WERI-Rb-1 (cell line): ENCODE data around the gene LGI4.

Experiments used
- DNase-seq: peaks from one replicate; pipeline ENCODE4 v3.0.0-alpha.2; 2020
- H3K27ac ChIP-seq: fragments of 250-450 bp; sonication (Bioruptor Pico); 2 replicates; pipeline ENCODE4 v1.5.1; 2020; ENCODE audit warnings: mild to moderate bottlenecking, moderate library complexity
- H3K27me3 ChIP-seq: fragments of 250-450 bp; sonication (Bioruptor Pico); 2 replicates; pipeline ENCODE4 v1.5.1; 2021; ENCODE audit warnings: mild to moderate bottlenecking, low read depth, moderate library complexity; ENCODE audit not compliant: insufficient read depth, severe bottlenecking
- H3K36me3 ChIP-seq: fragments of 250-450 bp; sonication (Bioruptor Pico); 2 replicates; pipeline ENCODE4 v1.5.1; 2020; ENCODE audit warnings: mild to moderate bottlenecking, moderate library complexity
- H3K4me3 ChIP-seq: 2 replicates; pipeline ENCODE4 v1.5.1; 2011; ENCODE audit warnings: low read depth, mild to moderate bottlenecking, control low read depth, low read length
- H3K9me3 ChIP-seq: fragments of 250-450 bp; sonication (Bioruptor Pico); 2 replicates; pipeline ENCODE4 v1.5.1; 2021; ENCODE audit warnings: mild to moderate bottlenecking, moderate library complexity; ENCODE audit not compliant: severe bottlenecking
- CTCF ChIP-seq: IDR thresholded peaks from 2 replicates; pipeline ENCODE4 v1.5.1; 2011; ENCODE audit warnings: low read depth, mild to moderate bottlenecking, control low read depth, inconsistent platforms, low read length

The LGI4 gene

GRCh38 chr19:35157431-35157830, 22.6 kb upstream of the LGI4 start:
- Histone ChIP-seq H3K36me3 (peaks cover 23% of the 10 kb centered on the region), H3K4me3 (no peak overlapping the region), H3K27ac (no peak overlapping the region), H3K27me3 (no peaks in the 10 kb centered on the region), H3K9me3 (no peaks in the 10 kb centered on the region)
- TF ChIP-seq CTCF: no peak
- no peak for DNase-seq

- Histone ChIP-seq H3K9me3 (no peaks in the 10 kb centered on the region), H3K4me3 (no peak overlapping the region), H3K36me3 (peaks cover 22% of the 10 kb centered on the region), H3K27me3 (no peaks in the 10 kb centered on the region), H3K27ac (no peak overlapping the region)
- no peak for TF ChIP-seq CTCF
- no peak for DNase-seq
Measured at GRCh38 chr19:35156673-35157014, 21.8 kb upstream of the LGI4 start.

- DNase-seq: no peak
- no peak overlapping the region for H3K4me3 ChIP-seq
- H3K27me3 ChIP-seq: no peaks in the 10 kb centered on the region
- no peak overlapping the region for H3K27ac ChIP-seq
- TF ChIP-seq CTCF: no peak
- peaks cover 17% of the 10 kb centered on the region for H3K36me3 ChIP-seq
- no peaks in the 10 kb centered on the region for H3K9me3 ChIP-seq
Measured at GRCh38 chr19:35155981-35156672, 21.3 kb upstream of the LGI4 start.

GRCh38 chr19:35155441-35155840, 20.6 kb upstream of the LGI4 start:
- TF ChIP-seq CTCF: no peak
- no peak for DNase-seq
- no peaks in the 10 kb centered on the region for H3K9me3 ChIP-seq
- peak overlapping the region; percentile 80 for H3K4me3 ChIP-seq
- peaks cover 17% of the 10 kb centered on the region for H3K36me3 ChIP-seq
- H3K27me3 ChIP-seq: no peaks in the 10 kb centered on the region
- H3K27ac ChIP-seq: no peak overlapping the region

- Histone ChIP-seq H3K9me3 (no peaks in the 10 kb centered on the region), H3K36me3 (peaks cover 17% of the 10 kb centered on the region), H3K4me3 (peak within 1 kb of the TSS; percentile 80), H3K27ac (peak within 1 kb of the TSS; percentile 29; the same call in 1 of the 2 replicates), H3K27me3 (no peaks in the 10 kb centered on the region)
- TF ChIP-seq CTCF: no peak
- DNase-seq: peak; percentile 69
Measured at GRCh38 chr19:35154525-35155406, 19.9 kb upstream of the LGI4 start, which contains the start of gene FXYD5. Gene FXYD5 (plus strand): TSS chr19:35154735. CDS start chr19:35155551, 816 bp downstream.
